Umbilical cord (tissue), 2 donors: ENCODE measurements around the gene KCNJ16. TPM values are rescaled to one million over a fixed set of nuclear protein-coding genes. Genes with fewer than 3 reads are reported as not detected.
A peak's percentile ranks its signal among the peaks of the same experiment; 100 is the strongest.

Source experiments
- DNase-seq: peaks from one replicate; pipeline ENCODE4 v3.0.0-alpha.2; 2015; ENCODE audit warnings: low spot score
- total RNA-seq: library from RNA; depleted of rRNA; stranded (reverse); fragments of >200 nt; gene quantifications from one replicate; pipeline ENCODE4 v1.2.3, GENCODE V29; 2014; ENCODE audit warnings: low replicate concordance; ENCODE audit not compliant: insufficient read depth

Gene KCNJ16
- total RNA-seq, 1 donor from 2014 or later: 10.1 TPM

GRCh38 chr17:70070305-70071027, 4.6 kb upstream of the KCNJ16 start:
- no peak for DNase-seq

DNA sequence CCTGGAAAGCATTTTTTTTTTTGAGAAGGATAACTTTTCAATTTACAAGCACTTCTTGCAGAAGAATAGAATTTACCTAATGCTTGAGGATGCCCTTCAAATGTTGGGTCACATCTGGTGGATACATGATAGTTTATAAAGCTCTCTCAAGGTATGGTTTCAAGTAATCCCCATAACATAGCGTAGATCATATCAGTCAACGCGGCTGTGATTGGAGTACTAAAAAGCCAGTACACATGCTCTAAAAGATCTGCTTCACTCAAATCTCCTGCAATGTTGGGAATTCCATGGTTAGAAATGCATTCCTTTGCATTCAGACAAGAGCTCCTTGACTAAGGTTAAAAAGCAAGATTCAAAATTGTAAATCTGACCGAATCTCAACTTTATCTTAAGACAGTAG, 3.9 kb upstream of the KCNJ16 start:
- no peak for DNase-seq

DNA sequence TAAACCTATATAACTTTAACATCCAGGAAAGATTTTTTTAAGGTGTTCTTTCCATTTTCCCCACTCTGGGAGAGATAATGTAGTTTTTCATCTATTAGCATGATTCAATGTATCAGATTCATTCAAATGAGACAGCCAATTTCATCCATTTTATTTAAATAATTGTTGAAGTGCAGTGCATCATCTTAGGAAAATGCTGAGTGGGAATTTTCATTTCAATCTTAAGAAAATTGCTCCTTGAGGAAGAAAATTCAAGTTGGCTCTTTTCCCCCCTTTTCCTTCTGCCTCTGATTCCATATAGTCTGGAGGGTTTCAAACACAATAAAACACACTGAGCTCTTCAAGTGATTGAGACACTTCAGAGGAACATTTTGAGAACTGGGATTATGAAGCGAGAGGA, 3.4 kb upstream of the KCNJ16 start:
- no peak for DNase-seq

DNA sequence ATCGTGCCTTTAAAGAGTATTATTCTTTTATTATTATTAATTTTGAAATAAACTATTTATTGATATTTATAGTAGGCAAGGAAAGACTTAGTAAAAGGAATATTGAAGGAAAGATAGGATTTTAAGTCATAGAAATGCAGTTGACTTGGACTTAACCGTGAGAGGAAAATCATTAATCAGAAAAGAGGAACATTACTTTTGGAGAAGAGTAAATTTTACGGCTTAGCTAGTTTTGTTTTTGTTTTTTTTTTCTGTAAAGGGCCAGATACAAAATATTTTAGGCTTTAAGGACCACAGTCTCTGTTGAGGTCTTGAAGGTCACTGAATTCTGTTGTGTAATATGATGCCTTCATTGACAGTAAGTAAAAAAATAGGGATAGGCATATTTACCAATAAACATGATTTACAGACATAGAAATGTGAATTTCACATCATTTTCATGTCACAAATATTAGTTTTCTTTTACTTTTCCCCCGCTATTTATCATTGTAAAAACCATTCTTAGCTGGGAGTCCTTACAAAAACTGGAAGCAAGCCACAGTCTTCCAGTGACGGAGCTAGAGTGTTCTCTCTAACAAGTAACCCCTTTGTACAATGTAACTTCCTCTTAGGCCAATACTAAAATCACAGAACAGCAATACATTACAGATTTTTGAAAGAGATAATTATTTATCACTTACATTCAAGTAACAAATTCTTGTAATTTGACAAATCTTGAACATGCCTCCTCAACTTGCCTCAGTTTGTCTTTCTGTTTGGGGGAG, 2.3 kb upstream of the KCNJ16 start:
- DNase-seq: no peak

DNA sequence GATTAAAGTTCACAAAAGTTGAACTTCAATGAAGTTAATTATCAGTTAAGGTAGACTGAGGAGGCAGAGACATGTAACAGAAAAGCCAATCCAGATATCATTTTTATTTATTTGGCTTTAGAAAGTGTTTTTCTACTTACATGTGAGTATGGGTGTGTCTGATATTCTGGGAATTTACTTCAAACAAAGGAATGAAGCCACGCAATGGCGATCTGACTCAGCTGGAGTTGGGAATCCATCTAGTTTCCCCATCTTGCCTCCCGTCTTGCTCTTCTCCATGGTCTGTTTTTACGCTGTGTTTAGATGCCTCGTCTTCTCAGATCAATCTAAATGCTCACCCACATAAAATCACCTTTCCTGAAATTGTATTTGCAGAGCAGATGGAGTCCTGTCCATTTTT, 1.7 kb upstream of the KCNJ16 start:
- DNase-seq: no peak

DNA sequence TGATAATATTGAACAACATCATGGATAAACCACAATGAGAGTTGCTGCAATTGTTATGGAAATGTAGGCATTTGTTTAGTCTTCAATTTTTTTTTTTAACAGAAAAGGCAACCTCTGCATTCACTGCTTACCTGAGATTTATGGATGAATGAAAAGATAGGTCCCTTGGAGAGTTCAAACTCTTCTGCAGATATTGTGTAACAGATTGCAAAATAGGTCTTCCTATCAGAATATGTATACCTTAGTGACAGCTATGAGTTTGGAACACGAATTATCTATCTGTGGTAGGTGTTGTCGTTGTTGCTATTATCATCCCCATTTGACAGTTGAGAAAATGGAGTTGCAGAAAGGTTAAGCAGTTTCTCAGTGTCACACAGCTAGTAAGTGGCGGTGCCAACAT, 1.2 kb upstream of the KCNJ16 start:
- no peak for DNase-seq

DNA sequence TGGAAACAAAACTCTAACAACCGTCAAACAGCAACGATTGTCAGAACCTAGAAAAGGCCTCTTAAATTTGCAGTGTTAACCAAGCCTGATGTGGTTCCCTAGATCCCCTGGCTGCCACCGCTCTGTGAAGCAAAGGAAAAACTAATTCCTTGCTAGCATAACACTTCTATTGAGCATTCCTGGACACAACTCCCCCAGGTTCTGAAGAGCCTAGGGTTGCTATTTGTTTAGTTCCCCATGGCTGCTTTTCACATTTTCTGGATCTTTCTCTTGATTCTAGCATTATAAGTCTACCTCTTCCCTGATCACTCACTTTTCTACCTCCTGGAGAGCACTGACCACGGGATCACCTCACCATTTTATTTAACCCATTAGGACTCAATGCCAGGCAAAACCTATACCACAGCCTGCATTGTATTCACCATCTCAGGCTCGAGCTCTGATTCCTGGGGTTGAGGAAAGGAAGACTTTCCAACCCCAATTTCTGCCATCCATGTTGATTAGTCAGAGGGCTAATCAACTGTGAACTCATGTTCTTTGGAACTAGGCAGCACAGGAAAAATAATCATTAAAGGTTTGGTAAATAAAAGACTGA, 692 bp upstream of the KCNJ16 start:
- no peak for DNase-seq

DNA sequence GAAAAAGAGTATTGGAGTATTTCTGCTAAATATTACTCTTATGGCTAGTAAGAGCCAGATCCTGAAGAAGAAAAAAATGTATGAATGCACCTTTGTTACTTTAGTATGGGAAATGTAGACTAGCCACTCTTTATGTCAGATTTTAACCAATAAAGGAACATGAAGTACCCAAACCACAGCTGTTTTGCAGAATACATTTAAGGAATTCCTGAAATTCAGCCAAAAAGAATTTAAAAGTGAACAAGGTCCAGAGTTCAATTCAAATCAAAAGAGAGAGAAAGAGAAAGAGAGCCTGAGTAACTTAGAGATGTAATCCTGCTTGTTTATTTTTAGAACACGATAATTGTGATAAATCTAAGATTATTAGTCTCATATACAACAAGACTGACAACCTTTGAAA, 1.2 kb downstream of the KCNJ16 start:
- DNase-seq: peak; percentile 23

DNA sequence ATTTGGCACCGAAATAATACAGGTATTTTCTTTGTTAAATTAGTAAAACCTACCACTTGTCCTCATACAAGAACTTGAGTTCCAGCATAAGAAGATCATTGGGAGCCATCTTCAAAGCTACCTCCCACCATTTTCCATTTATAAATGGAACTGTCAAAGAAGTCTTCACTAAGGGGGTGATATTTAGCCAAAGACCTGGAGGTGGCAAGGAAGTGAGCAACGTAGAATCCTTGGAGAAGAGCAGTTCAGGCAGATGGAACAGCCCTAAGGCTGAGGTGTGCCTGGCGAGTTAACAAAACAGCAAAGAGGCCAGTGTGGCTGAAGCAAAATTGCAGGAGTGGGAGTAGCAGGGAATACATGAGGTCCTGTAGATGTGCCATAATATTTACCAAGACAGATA, 1.8 kb downstream of the KCNJ16 start:
- no peak for DNase-seq

- no peak for DNase-seq
These were observed 3.5 kb downstream of the KCNJ16 start for GRCh38 chr17:70078549-70078948.

DNA sequence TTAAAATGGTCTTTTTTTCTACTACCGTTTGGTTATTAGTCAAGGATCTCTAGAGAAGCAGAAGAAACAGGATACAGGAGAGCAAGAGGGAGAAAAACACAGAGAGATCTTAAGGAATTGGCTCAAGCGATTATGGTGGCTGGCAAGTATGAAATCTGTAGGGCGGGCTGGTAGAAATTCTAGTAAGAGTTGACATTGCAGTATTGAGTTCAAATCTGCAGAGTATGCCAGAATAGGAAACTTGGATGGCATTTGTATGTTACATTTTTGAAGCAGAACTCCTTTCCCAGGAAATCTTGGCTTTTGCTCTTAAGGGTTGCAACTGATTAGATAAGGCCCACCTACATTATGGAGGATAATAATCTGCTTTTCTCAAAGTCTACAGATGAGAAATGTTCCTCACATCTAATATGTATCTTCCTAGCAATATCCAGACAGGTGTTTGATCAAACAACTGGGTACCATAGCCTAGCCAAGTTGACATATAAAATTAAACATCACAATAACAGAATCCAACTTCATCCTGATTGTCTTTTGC, 4.0 kb downstream of the KCNJ16 start:
- DNase-seq: no peak

DNA sequence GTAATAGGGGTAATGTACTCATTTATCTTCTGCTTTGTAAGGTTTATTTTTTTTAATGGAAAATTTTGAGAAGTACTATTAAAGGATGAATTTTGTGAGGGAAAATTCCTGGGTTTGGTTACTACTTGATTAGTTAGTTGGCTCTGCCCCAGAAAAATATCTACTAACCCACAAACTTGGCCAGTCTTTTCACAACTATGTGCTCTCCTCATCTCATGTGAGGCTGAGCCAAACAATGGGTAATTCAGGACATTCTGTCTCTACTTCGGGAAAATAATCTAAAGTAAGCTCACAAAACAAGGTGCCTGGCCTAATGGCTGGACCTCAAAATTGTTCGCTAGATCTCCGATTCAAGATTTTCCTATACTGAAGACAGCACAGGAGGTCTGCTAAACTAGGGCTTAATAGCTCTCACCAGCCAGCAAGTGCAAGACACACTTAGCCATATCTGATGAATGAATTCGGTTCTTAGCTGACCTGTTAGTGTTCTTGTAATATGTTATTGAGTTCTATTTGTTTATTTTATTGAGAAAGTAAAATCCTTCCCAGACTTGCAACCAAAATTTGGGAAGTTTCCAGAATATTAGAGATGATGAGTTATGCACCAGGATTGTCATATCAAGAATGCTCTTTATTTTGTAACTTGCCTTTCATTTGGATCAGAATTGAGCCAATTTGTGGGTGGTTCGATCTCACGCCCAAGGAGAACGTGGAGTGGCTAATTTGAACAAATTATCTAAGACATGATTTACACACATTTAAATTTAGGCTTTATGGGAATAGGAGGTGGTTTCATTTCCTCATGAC, 5.7 kb downstream of the KCNJ16 start:
- DNase-seq: no peak

GRCh38 chr17:70081885-70082284, 6.9 kb downstream of the KCNJ16 start:
- no peak for DNase-seq

DNA sequence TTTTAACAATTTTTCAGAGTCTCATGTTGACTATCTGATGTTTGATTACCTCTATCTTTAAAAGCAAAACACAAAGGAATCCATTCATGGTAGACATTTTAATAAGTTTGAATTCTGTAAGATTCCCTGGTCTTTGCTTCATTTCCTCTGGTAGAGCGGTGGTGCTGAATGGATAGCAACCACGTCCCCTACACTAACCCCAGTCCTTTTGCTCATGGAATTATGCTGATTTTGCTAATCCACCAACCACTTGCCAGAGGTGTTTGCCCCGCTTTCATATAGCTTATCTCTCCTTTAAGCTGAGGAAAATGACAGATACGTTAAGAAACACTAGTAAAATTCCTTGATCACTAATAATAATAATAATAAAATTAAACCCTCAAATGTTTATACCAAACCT, 9.5 kb downstream of the KCNJ16 start:
- DNase-seq: no peak

DNA sequence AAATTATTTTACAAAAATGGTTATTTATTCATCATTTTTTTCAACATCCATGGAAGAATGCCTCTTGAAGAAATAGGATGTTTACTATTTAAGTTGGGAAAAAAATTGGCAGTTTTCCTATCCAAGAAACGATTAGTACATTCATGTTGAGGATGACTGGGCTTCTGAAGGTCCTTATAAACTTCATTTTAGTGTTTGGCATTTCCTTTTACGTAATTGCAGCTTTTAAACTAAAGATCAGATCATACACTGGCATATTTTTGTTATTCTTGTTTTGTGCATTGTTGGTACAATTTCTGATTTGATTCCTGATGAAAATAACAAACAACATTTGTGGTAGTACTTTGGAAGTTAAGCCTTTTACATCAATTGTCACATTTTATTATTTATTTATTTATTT, 11.5 kb downstream of the KCNJ16 start:
- DNase-seq: no peak

DNA sequence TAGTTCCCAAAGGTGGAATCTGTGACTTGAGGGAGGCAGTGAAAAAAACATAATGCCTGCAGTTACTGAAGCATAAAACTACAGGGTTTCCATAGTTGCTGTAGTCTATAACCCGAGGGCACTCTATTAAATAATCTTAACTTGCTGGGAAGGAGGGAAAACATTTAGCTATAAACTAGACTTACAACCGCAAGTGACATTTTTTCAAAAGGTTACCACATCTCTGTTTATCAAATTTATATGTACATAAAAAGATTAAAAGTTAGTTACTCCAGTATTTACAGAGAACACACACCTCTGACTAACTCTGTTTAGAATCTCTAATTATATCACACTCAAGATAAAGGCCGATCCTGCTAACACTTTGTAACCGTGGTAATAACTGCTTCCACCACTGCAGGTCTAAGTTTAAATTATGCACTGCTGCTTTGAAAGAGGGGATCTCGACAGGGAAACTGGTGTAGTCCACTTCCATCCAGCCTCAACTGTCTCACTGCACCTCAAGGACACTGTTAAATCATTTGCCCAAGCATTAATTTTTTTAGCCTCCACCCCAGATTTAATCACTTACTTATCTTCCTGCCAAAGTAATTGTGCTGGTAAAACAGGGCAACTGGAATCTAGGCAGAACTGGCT, 14.6 kb downstream of the KCNJ16 start:
- DNase-seq: no peak

DNA sequence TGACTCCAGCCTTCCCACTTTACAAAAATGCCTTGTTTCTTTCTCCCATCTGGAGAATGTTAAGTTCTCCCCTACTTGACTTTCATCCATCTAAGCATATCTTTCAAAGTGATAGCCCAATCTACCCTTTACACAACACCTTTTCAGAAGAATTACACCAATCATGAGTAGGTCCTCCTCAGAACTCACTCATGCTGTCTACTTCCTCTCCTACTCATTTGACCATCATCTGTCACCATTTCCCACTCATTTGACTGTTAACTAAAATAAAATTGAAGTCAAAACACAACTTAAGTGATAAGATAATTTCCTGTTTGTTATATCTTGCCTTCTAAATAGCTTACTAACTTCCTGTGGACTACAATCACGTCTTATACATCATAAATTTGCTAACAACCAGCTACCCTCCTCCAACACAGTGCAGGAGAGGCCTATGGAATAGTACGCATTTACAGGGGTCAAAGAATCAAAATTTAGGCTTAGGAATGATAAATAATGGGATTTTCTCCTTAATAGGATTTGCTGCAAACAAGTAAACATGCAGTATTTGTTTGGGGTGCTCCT, 16.1 kb downstream of the KCNJ16 start:
- DNase-seq: no peak

GRCh38 chr17:70091696-70092095, 16.7 kb downstream of the KCNJ16 start:
- DNase-seq: no peak

GRCh38 chr17:70093163-70093562, 18.1 kb downstream of the KCNJ16 start:
- no peak for DNase-seq

DNA sequence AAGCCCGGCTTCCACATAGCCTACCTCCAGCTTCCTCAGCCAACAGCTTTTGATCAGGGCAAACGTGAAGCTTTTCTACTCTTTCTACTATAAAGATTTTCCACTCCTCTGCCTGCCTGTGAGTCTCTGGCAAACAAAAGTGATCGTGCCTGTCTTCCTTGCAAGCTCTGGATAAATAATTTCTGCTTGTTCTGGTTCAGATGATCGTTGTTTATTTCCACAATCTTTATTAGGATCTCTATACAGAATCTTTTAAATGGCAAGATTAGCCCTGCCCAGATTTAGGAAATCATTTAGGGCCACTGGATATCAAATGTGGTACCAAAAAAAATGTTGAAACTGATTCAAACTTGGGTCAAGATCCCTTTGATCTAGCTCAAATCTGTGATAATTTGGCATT, 20.4 kb downstream of the KCNJ16 start:
- DNase-seq: no peak

GRCh38 chr17:70096861-70097260, 21.8 kb downstream of the KCNJ16 start:
- DNase-seq: no peak
